ENCODE data around the gene ATP6V1C2. TPM values are rescaled to one million over a fixed set of nuclear protein-coding genes. Genes with fewer than 3 reads are reported as not detected.

Gene ATP6V1C2
- total RNA-seq, 1 experiment from 2014 or later = 2.0 TPM

- no peaks in the 10 kb centered on the region for H3K79me2 ChIP-seq (ENCODE audit: insufficient read depth, low read length)
- H3K4me2 ChIP-seq (ENCODE audit: low read length) = no peak overlapping the region
- H3K27ac ChIP-seq (ENCODE audit: low read depth, low read length) = no peak overlapping the region
- ChIA-PET POLR2A (interaction anchor here (0.9 to 1.1 kb wide), 2 partner anchors 294 to 300 kb away, joined by 3 to 4 read pairs; no protein-coding TSS in a partner anchor), CTCF (interaction anchor here (1.9 to 4.1 kb wide), 2 partner anchors 295 to 301 kb away, joined by 10 to 89 read pairs; a partner anchor contains a TSS), RAD21 (ENCODE audit: low non-redundant PET in 1 of 2, low total read pairs in 2 of 2, uncharacterized antibody in 2 of 2, unreplicated experiment in 2 of 2) (no interaction called here)
- TF ChIP-seq ATF3 (IDR thresholded peaks at IDR 0.05) = no peak
- TF ChIP-seq ZNF274 (IDR thresholded peaks at IDR 0.05; ENCODE audit: low read depth, low read length) = no peak
- no peak for TF ChIP-seq REST (IDR thresholded peaks at IDR 0.05; ENCODE audit: low read depth)
- no peak for TF ChIP-seq CTCF (IDR thresholded peaks at IDR 0.05 in 2 of 3, conservative IDR thresholded peaks at IDR 0.05 in 1 of 3; ENCODE audit: borderline replicate concordance in 1 of 3, insufficient read depth in 1 of 3, low read depth in 2 of 3, low read length in 2 of 3)
- TF ChIP-seq MAX (IDR thresholded peaks at IDR 0.05) = no peak
- TF ChIP-seq CEBPB (IDR thresholded peaks at IDR 0.05; ENCODE audit: low read depth) = no peak
- no peak for TF ChIP-seq FOSL1 (IDR thresholded peaks at IDR 0.05; ENCODE audit: low read depth)
- TF ChIP-seq CBX3 (IDR thresholded peaks at IDR 0.05; ENCODE audit: low read depth) = no peak
- no peak for TF ChIP-seq RAD21 (IDR thresholded peaks at IDR 0.05; ENCODE audit: low read depth)
- no peak for TF ChIP-seq EZH2phosphoT487 (IDR thresholded peaks at IDR 0.05; ENCODE audit: borderline replicate concordance)
- TF ChIP-seq YY1 (IDR thresholded peaks at IDR 0.05; ENCODE audit: extremely low read depth, insufficient replicate concordance, low read depth, low read length) = no peak
- TF ChIP-seq SIN3A (IDR thresholded peaks at IDR 0.05; ENCODE audit: low read depth) = no peak
- no peak for TF ChIP-seq SP1 (IDR thresholded peaks at IDR 0.05; ENCODE audit: low read depth)
- no TSS peak for BruUV-seq (replicated peaks)
- H3K9me2 ChIP-seq (ENCODE audit: insufficient read depth) = no peaks in the 10 kb centered on the region
- ATAC-seq = no peak
- H2AFZ ChIP-seq (ENCODE audit: low read depth, low read length, poor library complexity, severe bottlenecking) = no peak overlapping the region
- no peak overlapping the region for H3K9ac ChIP-seq (ENCODE audit: low read length)
- intact Hi-C loops (cut with micrococcal nuclease) = loop anchor here (5.0 to 10.0 kb wide), 3 partner anchors 195 to 752 kb away; no protein-coding TSS in a partner anchor
- no peaks in the 10 kb centered on the region for H3K36me3 ChIP-seq (ENCODE audit: control insufficient read depth in 1 of 2, insufficient read depth in 2 of 2, low read length in 2 of 2)
- H3K9me3 ChIP-seq (ENCODE audit: control insufficient read depth in 1 of 2, insufficient read depth in 1 of 2, low read depth in 1 of 2, low read length in 2 of 2) = no peaks in the 10 kb centered on the region
- H3K4me3 ChIP-seq (replicated peaks in 1 of 2; ENCODE audit: low read depth in 1 of 2, low read length in 2 of 2) = no peak overlapping the region
- H3K27me3 ChIP-seq (ENCODE audit: insufficient read depth, low read length) = no peaks in the 10 kb centered on the region
- H4K20me1 ChIP-seq (ENCODE audit: insufficient read depth) = no peaks in the 10 kb centered on the region
- DNase-seq (ENCODE audit: low read depth, low spot score) = no peak
- peaks cover 0 to 17% of the 10 kb centered on the region in 2 experiments; a peak in 2 of 4 replicates for H3K4me1 ChIP-seq (ENCODE audit: control insufficient read depth in 1 of 2, insufficient read depth in 2 of 2, low read length in 2 of 2)
Measured at GRCh38 chr2:10830203-10830602, 108.8 kb downstream of the ATP6V1C2 start.

Data from HCT116 (cell line).